NCI-H187 (cell line): ENCODE measurements around the gene PILRA.
"Not testable (repeated sequence)": the region's sequence is repeated elsewhere in the genome, so short reads cannot be mapped to it uniquely, and the experiment has no call there.

Source experiments
- DNase-seq, 2 experiments: peaks; one replicate each; lab custom pipeline; 2025; lab: John Stamatoyannopoulos, UW

Gene PILRA

DNA sequence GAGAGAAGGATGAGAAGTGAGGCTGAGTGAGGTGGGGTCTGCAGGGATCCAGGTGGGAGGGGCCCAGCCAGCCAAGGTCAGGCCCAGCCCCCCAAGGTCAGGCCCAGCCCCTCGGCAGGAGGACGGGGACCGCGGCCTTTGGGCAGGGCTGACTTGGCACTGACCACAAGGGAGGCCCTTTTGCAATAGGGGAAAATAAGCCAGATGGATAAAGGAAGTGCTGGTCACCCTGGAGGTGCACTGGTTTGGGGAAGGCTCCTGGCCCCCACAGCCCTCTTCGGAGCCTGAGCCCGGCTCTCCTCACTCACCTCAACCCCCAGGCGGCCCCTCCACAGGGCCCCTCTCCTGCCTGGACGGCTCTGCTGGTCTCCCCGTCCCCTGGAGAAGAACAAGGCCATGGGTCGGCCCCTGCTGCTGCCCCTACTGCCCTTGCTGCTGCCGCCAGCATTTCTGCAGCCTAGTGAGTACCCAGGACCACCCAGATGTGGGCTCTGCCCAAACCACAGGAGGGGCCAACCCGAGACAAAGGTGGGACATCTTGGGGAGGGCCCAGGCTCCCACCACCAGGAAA, at the start of gene PILRA:
TSS of gene PILRA (plus strand) at position 227 of the 571 bp plus-strand sequence. CDS start at position 397, 170 bp downstream.
- DNase-seq = no peak

DNA sequence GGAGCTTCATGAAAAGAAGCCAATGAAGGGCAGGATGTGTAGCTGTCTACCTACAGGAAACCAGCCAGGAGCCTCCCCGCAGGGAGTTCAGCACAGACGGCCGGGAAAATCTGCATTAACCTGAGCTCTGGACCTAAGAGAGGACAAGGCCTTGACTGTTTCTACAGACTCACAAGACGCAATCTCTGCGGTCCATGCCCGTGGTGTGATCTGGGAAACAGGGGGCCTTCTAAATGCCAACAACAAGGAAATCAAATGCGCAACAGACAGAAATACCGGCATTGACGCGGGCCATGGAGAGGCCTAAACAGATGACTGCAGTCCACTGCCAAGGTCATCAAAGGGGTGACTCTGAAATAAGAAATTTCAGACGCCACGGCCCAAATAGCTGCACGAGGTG, 49.1 kb upstream of the PILRA start:
- DNase-seq = not testable (repeated sequence)

DNA sequence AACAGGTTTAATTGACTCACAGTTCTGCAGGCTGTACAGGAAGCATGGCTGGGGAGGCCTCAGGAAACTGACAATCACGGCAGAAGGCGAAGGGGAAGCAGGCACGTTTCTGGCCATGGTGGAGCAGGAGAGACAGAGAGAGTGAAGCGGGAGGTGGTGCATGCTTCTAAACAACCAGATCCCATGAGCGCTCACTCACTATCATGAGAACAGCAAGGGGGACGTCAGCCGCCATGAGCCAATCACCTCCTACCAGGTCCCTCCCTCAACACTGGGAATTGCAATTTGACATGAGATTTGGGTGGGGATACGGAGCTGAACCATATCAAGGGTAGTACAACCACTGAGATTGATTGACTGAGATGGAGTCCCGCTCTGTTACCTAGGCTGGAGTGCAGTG, 47.6 kb upstream of the PILRA start:
- DNase-seq = not testable (repeated sequence)

DNA sequence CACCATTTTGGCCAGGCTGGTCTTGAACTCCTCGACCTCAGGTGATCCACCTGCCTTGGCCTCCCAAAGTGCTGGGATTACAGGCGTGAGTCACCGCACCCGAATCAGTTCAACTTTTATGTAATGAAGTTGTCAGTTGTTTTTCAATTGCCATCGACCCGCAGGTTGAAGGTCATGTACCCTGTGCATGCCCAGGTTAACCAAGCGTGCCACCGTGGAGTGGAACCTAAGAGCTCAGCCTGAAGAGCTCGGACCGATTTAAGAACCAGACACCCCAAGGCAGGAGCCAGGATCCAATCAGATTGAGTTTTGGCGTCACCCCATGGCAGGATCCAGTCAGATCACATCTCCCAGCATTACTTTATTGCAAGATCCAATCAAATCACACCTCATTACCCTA, 46.4 kb upstream of the PILRA start:
- DNase-seq = not testable (repeated sequence)

DNA sequence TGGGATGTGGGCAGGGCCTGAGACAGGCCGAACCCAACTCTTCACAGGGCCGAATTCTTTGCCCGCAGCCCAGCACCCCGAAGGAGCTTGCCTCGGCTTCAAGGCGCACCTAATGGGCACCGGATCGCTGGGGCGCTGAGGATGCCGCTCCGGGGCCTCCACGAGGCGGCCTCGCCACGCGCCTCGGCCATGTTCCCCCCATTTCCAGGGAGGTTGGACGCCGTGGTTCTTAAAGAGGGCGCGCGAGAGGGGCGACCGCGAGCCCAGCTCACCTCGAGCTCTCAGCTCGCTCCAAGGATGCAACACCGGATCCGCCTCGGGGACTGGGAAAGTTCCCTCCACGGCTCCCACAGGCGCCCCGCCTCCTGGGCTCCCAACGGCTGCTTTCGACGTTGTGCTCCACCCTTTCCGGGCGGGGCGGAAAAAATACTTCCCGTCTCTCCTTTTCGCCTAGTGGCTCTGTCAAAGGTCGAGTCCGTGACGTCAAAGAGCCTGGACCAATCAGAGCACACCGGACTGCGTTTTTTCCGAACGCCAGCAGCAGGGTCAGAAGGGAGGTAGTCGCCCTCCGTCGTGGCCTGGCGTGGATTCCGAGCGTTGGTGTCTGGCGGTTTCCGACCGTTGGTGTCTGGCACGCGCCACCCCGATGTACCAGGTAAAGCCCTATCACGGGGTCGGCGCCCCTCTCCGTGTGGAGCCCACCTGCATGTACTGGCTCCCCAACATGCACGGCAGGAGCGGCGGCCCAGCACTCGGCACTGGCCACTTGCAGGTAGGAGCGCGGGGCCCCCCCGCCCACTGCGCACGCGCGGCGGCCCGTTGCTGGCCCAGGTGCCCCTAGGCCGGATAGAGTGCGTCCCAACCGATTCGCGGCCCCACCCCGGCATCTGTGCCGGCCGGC, 37.5 kb upstream of the PILRA start:
- DNase-seq = peak; percentile 87 to 93

DNA sequence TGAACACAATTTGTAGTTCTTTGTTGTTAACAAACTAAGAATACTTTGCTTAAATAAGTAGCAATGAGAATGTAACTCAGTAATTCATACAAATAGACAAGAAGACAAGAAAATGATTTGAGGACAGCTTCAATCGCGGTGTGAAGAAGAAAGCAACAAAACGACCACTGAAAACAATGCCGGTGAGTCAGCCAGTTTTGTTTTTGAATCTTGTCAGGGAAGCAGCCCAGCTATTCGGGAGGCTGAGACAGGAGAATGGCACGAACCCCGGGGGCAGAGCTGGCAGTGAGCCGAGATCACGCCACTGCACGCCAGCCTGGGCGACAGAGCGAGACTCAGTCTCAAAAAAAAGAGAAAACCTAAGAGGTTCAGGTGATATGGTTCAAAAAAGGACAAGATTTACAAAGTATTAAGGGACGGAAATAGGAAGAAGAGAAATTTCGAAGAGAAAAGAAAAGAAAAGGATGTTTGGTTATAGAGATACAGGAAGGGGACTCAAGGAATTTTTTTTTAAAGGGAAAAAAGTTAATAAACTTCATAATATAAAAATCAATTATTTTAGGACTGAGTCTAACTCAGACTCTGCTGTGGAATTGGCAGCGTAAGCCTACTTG, 35.1 kb upstream of the PILRA start:
- DNase-seq = not testable (repeated sequence)

DNA sequence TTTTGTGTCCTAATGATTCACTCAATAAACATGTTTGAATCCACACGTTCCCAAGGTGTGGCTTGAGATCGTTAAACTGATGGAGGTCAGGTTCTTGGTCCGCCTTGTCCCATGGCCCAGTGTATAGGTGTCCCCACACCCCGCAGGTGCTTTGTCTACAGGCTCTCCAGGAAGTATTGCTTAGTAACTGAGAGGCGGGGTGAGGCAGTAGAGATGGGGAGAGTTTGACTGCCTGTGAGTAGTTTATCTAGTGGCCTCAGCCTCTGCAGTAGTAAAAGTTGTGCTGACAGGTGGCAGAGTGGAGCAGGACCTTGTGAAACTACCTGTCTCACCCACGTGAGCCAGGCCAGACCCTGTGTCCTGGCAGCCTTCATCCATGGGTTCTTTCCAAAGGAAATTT, 32.0 kb upstream of the PILRA start:
- DNase-seq = not testable (repeated sequence)

DNA sequence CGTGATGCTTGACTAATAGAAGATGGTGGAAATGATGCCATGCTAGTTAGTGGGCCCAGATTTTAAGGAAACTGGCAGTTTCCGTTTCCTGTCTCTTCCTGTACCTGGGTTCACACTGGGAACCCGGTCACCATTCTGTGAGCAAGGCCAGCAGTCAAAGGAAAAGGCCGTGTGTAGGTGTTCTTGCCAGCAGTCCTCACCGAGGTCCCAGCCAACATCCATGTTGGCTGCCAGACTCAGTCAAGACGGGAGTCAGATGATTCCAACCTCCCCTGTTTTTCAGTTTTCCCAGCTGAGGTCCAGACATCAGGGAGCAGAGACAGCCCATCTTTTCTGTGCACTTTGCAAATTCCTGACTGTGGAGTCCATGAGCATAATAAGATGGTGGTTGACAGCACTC, 30.5 kb upstream of the PILRA start:
- no peak for DNase-seq

DNA sequence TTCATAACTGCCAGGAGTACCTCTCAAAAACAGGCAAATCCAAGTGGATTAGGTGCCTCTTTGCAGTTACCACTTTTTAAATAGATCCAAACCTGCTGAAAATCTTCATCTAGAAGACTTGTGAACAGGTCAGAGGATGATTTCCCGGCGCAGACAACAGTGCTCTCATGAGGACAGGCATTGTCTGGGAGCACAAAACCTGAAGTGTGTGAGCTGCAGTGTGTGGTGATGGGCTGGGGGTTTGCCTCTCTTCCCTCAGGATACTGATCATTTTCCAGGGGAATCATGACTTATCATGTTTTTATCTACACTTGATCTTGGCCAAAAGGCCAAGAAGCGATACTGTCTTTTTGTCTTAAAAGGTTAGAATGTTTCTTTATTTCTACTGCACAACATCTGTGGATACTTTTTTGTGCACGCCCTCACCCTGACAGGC, 29.1 kb upstream of the PILRA start:
- not testable (repeated sequence) for DNase-seq

DNA sequence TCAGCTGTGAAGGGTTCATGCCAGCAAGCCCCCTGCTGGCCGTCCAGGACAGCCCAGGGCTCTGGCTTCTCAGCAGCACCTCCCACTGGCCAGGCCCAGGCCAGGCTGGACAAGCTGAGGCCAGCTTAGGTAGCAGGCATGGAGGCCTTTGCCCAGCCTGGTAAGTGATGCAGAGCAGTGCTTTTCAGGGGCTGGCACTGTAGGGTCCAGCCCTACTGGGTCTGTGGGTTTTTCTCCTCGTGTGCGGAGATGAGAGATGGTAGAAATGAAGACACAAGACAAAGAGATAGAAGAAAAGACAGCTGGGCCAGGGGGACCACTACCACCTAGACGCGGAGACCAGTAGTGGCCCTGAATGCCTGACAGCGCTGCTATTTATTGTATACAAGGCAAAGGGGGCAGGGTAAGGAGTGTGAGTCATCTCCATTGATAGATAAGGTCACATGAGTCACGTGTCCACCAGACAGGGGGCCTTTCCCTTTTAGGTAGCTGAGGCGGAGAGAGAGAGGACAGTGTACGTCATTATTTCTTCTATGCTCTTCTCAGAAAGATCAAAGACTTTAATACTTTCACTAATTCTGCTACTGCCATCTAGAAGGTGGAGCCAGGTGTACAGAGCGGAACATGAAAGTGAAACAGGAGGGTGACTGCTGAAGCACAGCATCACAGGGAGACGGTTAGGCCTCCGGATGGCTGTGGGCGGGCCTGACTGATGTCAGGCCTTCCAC, 28.6 kb upstream of the PILRA start:
- not testable (repeated sequence) for DNase-seq

DNA sequence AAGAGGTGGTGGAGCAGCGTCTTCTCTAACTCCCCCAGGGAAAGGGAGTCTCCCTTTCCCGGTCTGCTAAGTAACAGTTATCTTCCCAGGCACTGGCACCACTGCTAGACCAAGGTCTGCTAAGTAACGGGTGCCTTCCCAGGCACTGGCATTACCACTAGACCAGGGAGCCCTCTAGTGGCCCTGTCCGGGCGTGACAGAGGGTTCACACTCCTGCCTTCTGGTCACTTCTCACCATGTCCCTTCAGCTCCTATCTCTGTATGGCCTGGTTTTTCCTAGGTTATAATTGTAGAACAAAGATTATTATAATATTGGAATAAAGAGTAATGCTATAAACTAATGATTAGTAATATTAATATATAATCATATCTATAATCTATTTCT, 28.0 kb upstream of the PILRA start:
- DNase-seq = peak in 1 of 2 experiments; percentile 33

DNA sequence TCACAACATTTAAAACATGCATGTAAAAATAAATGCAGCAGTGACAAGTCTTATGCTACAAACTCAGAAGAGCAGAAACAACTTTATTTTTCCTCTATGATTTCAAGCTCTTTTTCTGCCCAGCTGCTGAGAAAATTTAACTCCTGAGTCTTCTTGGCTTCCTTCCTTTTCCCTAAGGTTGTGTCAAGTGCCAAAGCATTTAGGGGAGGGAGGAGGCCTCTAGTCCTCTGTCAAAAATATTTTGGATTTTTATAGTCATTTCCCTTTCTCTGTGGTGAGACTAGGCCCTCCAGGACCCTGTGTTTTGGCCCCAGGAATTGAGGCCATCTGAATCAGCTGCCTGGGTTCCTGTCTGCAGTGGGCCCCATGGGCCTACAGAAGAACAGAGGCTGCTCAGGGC, 26.4 kb upstream of the PILRA start:
- DNase-seq = no peak

DNA sequence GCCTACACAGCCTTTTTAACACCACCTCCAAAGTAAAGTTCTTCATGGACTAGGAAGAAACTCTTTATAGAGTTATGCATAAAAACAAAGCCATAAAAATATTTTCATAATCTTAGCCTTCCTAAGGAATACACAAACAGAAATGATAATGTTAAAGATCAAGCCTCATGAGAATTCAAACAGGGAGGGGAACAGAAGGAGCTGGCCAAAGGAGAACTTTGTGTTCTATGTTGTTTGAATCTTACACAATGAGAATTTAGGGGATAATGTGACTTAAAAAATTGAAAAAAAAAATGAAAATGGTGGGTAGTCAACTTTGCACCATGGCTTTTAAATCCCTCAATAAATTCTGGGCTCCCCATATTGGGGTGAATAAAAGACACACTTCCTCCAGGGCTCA, 24.5 kb upstream of the PILRA start:
- no peak for DNase-seq

DNA sequence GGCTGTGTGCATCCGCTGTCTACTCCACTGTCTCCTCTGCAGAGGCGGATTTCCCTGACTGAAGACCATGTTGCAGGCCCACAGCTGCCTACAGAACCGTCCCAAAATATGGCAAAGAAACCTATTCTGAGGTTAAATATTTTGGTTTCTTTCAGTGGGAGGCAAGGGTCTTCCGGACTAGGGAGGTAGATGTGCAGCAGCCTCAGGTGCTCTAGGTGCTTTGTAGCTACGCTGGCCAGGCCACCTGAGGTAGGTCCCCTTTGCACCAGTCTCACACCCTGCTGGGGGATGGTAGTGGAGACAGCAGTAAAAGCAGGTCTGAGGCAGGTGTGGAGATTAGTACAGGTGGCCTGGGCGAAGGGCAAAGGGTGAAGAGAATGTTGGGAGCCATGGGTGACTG, 23.5 kb upstream of the PILRA start:
- DNase-seq = no peak

DNA sequence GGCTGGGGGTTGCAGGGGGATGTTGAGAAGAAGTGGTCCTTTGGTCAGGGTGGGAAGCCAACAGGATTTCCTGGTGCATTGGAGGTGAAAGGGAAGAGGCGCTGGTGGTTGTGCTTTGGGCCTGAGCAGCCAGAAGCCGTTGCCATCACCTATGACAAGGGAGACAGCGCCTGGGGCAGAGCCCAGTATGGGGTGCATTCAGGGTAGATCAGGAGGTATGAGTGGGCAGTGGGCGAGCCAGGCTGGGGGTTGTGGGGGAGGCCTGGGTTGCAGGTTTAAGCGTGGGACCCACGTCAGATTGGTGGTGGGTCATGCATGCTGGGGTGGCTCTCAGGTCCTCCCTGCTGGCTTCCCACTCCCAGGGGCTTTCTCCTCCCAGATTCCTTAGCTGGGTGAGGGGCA, 21.6 kb upstream of the PILRA start:
- DNase-seq = no peak

DNA sequence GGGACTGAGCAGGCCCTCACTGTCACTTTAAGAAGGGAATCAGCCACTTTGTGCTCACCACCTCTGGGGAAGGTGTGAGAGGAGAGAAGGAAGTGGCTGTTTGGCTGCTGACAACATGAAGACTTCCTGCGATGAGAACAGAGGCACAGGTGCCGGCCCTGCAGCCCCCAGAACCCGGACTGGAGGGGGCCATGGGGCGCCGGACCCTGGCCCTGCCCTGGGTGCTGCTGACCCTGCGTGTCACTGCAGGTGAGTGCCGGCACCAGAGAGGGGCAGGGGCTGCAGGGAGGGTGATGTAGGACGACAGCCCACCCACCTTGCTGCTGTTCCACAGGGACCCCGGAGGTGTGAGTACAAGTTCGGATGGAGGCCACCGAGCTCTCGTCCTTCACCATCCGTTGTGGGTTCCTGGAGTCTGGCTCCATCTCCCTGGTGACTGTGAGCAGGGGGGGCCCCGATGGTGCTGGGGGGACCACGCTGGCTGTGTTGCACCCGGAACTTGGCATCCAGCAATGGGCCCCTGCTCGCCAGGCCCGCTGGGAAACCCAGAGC, 21.0 kb upstream of the PILRA start:
- DNase-seq = not testable (repeated sequence)

DNA sequence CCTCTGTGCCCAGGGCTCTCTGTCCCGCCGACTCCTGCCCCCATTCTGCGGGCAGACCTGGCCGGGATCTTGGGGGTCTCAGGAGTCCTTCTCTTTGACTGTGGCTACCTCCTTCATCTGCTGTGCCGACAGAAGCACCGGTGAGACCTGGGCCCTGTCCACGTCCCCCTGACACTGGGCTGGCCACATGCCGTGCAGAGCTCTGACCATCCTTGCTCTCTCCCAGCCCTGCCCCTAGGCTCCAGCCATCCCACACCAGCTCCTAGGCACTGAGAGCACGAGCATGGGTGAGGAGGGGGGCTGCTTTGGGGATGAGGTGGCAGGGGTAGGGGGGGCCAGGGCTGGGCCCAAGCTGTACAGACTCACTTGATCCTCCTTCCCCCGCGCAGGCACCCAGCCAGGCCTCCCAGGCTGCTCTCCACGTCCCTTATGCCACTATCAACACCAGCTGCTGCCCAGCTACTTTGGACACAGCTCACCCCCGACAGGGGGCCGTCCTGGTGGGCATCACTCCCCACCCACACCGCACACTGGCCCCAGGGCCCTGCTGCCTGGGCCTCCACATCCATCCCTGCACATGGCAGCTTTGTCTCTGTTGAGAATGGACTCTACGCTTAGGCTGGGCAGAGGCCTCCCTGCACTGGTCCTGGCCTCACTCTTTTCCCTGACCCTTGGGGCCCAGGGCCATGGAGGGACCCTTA, 20.2 kb upstream of the PILRA start:
- DNase-seq = no peak

DNA sequence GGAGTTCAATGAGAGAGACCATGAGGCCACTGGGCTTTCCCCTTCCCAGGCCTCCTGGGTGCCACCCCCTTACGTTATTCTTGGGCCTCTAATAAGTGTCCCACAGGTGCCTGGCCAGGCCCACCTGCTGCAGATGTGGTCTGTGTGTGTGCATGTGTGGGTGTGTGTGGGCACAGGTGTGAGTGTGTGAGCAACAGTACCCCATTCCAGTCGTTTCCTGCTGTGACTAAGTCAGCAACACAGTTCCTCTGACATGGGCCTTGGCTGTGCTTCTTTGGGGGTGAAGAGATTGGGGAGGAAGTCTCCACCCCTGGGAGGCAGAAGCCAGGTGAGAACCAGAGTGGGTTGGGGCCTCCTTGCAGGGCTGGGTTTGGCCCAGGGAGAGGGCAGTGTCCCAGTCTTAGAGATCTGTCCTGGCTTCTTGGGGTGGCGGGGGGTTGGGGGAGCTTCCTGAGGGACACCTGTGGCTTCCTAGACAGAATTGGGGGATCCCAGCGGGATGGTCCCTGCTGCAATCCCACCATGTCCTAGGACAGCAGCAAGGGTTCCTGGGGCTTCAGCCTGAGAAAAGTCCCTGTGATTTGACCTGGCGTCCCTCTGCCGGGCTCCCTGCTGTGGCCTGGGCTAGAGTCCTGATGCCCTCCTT, 19.5 kb upstream of the PILRA start:
- no peak for DNase-seq

DNA sequence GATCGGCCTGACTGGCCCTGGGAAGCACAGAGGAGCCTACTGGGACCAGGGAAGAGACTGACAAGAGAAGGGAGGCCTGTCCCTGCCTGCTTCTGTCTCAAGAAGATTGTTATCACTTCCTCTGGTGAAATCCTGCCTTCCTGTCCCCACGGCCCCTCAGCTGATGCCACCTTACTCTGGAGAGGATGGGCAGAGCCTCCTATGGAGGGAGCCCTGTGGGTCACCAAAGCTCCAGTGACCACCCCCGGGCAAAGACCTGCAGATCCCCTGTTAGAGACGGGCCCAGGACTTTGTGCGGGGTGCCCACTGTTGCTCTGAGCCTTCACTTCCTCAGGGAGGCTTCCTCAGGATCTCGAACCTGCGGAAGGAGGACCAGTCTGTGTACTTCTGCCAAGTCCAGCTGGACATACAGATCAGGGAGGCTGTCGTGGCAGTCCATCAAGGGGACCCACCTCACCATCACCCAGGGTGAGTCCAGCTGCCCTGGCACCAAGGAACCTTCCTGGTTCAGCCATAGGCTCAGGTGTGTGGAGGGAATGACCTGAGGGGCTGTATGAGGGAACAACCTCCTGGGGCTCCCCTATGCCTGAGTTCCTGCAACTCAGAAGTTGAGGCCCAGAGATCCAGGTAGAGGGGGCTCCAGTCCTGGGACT, 16.7 kb upstream of the PILRA start:
- DNase-seq = no peak

DNA sequence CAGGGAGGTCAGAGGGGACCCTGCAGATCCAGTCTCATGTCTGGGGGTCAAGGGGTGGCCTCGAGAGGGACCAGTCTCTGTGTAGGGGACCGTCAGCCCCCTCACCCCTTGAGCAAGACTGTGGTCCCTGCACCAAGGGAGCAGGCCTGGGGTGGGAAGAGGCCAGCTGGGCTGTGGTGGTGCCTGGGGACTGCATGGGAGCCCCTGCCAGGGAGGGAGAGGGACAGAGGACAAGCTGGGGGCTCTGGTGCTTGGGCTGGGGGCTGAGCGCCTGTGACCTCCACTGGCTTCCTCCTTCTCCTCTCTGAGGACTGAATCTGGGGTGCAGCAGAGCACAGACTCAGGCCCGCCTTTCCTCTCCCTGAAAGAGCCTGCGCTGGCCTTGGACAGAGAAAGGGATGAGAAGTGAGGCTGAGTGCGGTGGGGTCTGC, 16.1 kb upstream of the PILRA start:
- DNase-seq = no peak
